GM21515 (cell line): ENCODE measurements around the gene TPD52L1.
"Not testable (repeated sequence)": the region's sequence is repeated elsewhere in the genome, so short reads cannot be mapped to it uniquely, and the experiment has no call there.

Experiments
- ATAC-seq: cut with Tn5 transposase; IDR thresholded peaks from one replicate; pipeline ENCODE4 v1.9.1; 2021; ENCODE audit not compliant: unreplicated experiment

Gene TPD52L1

GRCh38 chr6:125140808-125141207, 12.8 kb upstream of the TPD52L1 start:
- ATAC-seq = no peak

DNA sequence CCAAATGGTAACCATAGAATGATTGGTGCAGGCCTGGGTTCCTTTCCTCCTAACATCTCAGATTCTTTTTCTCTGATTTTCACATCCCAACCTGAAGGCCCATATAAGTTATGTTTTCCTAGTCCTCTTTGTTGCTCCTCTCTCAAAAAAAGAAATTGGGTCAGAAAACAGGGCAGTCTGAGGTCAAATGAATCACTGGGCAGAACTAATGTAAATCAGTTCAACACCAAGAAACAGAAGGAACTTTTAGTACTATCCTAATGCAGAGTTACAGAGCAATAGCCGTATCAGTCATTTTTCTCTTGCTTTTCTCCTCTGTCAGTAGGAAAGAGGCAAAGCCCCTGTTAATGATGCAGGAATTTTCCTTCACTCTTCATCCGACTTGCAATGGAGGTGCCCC, 11.0 kb upstream of the TPD52L1 start:
- no peak for ATAC-seq

DNA sequence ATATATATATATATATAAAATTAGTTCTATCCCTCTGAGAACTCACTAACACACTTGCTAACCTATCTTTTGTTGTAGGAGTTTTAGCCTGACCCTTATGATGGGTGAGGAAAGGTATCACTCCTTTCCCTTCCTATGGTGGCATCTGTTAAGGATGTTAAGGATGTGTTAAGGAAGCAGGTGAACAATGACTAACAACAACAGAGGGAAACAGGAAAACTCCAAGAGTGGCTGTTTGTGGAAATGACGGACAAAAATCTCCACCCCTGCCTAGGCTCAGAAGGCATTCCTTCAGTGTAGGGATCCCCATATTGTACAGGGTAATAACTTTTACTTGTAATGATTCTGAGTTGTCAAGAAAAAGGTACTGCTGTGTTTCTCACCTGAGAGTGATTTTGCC, 8.8 kb upstream of the TPD52L1 start:
- no peak for ATAC-seq

GRCh38 chr6:125149256-125150144, 4.1 kb upstream of the TPD52L1 start:
- no peak for ATAC-seq

- ATAC-seq = no peak
These were observed 1.9 kb upstream of the TPD52L1 start for GRCh38 chr6:125151700-125152099.

DNA sequence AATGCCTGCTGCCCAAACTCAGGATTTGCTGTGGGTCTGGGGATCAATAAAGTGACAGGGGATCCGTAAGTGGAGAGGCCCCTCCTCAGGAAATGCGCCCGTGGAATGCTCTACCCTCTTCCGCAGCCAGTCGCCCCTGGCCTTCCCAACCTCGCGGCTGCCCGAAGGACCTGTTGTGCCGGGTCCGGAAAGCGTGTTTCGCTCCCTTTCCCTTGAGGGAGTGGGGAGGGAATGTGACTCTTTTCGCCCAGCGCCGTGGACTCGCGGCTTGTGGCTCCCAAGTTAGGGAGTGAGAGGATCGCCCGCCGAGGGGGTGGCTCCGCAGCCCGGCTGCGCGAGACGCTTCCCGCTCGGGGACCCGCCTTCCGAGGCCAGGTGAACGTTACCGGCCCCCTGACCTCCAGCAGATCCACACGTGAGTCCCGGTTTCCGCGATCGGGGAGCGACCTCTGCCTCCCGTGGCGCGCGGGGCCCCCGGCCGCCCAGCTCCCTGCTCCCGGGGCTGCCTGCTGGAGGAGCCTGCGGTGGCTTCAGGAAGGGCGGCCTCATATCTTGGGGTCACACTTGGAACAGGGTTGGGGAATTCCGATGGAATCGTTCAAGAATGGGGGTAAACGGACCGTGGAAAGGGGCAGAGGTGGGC, 666 bp downstream of the TPD52L1 start:
- no peak for ATAC-seq

DNA sequence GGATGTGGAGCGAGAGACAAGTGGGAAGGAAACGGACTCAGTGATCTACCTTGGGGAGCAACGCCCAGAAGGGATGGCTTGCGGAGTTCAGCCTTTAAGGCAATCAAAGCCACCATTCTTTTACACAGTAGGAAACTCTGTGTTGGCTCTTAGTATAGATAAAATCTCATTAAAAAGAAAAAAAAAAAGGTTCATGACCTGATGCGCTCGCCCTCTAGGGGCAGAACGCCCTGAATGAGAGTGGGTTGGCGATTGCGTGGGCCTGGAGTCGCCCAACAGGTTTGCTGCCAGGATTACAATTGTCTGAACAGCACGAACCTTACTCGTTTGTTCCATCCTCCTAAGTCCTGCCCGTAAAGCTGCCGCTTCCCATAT, 1.2 kb downstream of the TPD52L1 start:
- ATAC-seq = no peak

- no peak for ATAC-seq
These were observed 1.8 kb downstream of the TPD52L1 start for GRCh38 chr6:125155344-125155743.

- no peak for ATAC-seq
These were observed 2.9 kb downstream of the TPD52L1 start for GRCh38 chr6:125156496-125156895.

- ATAC-seq = no peak
These were observed 3.7 kb downstream of the TPD52L1 start for GRCh38 chr6:125157280-125157679.

GRCh38 chr6:125157725-125158124, 4.2 kb downstream of the TPD52L1 start:
- no peak for ATAC-seq

DNA sequence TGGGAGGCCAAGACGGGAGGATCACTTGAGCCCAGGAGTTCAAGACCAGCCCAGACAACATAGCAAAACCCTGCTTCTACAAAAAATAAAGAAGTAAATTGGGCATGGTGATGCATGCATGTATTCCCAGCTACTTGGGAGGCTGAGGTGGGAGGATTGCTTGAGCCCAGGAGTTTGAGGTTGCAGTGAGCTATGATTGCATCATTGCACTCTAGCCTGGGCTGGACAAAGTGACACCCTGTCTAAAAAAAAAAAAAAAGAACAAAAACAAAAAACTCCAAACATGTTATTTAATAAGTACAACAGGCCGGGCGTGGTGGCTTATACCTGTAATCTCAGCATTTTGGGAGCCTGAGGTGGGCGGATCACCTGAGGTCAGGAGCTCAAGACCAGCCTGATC, 9.8 kb downstream of the TPD52L1 start:
- not testable (repeated sequence) for ATAC-seq

GRCh38 chr6:125163811-125164210, 10.2 kb downstream of the TPD52L1 start:
- ATAC-seq = no peak

DNA sequence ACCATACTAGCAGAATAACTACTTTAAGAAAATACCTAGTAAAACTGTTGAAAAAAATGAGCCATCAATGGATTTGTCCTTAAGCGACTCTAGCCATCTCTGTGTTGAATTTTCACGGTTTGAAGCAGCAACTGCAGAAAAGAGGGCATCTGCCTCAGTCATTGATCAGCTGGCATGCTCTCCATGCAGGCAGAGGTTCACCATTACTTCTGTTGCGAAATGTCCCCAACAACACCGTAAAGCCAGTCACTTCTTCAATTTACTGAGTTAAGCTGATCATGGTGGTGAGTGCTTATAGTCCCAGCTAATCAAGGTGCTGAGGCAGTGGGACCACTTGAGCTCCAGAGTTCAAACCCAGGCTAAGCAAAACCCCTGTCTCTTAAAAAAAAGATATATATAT, 11.1 kb downstream of the TPD52L1 start:
- no peak for ATAC-seq

DNA sequence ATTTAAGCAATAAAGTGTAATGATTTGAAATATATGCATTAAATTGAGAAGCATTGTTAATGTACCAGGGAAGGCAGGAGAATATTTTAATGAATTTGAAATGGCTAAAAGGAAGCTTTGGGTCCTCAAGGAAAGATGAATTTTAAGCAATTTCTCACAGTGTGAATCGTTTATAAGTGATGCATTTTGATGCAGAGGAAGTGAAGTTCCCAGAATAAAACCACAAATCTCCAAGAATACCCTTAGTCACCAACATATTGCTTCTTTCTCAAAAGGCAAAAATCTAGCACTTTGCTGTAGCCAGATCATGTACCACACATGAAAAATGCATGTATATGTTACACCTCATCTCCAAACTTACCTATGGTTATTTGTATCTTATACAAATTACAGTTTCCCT, 11.7 kb downstream of the TPD52L1 start:
- ATAC-seq = no peak

DNA sequence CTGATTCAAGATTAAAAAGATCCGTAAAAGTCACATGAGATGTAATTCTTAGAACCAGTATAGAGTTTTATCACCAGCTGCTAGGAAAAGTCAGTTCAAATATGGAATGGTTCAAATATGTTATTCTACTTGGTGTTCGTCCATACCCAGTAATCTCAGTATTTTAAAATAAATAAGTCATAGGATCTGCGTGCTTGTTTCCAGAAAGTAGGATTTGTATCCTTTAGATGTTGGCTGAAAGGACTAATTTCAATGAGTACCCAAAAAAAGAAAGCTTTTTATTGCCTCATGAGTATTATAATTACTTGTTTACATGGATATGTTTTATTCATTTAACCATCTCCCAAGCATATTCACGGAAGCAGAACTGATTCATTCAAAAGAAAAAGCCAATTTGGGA, 12.2 kb downstream of the TPD52L1 start:
- ATAC-seq = no peak

- ATAC-seq = no peak
These were observed 13.1 kb downstream of the TPD52L1 start for GRCh38 chr6:125166711-125167110.

DNA sequence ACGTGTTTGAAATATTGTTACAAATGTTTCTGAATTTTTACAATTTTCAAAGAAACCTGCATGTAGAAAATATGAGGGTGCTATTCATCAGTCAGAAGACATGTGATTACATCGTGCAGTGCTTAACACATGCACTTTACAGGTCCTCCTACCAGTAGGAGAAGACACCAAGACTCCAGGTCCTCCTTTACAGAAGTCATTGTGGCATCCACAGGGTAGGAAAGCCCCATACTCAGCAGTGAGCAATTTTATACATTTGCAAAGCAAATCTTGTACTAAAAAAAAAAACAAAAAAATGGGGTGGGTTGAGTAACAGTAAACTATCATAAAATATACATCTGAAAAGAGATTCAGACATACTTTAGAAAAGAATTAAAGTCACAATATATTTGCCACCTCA, 14.0 kb downstream of the TPD52L1 start:
- ATAC-seq = no peak

DNA sequence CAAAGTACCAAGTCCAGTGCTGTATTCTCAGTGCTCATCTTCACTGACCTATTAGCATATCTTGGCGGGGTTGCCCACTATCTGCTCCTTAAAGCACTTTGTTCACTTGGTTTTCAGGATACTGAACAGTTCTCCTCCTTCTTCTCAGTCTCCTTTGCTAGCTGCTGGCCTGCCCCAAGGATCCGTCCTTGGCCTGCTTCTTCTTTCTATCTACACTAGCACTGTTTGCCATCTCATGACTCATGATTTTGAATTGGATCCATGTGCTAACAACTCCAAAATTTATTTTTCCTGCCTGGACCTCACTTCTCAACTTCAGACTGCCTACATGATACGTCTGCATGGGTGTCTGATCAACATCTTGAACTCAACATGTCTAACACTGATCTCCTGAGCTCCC, 15.5 kb downstream of the TPD52L1 start:
- no peak for ATAC-seq

- ATAC-seq = no peak
These were observed 15.9 kb downstream of the TPD52L1 start for GRCh38 chr6:125169522-125169921.

- ATAC-seq = no peak
These were observed 16.8 kb downstream of the TPD52L1 start for GRCh38 chr6:125170376-125170775.

DNA sequence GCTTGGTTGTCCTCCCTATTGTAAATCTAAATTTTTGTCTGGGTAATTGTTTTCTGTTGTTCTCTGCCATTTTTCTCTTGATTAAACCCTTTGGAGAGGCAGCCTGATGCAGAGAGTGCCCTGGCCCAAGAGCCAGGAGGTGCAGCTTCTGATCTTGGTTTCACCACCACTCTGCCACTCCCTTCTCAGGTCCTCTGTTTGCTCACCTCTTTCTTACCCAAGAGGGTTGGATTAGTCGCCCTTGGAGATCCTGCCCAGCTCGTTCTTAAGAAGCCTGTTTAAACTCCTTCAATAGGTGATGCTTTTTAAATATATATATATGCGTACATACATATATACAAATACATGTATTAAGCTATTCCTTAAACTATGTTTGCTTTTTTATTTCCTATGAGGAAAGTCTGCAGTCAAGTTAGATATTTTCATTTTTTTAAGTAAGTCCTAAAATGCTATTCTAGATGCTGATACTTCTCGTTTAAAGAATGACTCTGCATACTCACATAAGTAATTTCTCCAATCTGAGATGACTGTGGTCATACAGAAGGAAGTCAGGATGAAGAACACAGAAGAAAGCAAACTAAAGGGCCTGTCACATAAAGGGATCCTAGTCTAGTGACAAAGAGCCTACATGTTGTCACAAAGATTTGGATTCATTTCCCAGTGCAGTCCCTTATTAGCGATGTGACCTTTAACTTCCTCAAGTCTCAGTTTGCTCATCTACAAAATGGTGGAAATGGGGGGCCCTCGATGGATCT, 19.9 kb downstream of the TPD52L1 start:
- no peak for ATAC-seq
